AG08396 (cell line): ENCODE measurements around the gene UNKL.

Experiments used
- DNase-seq: peaks from one replicate; pipeline ENCODE4 v3.0.0; 2012; ENCODE audit warnings: low spot score, mixed read lengths

UNKL gene

DNA sequence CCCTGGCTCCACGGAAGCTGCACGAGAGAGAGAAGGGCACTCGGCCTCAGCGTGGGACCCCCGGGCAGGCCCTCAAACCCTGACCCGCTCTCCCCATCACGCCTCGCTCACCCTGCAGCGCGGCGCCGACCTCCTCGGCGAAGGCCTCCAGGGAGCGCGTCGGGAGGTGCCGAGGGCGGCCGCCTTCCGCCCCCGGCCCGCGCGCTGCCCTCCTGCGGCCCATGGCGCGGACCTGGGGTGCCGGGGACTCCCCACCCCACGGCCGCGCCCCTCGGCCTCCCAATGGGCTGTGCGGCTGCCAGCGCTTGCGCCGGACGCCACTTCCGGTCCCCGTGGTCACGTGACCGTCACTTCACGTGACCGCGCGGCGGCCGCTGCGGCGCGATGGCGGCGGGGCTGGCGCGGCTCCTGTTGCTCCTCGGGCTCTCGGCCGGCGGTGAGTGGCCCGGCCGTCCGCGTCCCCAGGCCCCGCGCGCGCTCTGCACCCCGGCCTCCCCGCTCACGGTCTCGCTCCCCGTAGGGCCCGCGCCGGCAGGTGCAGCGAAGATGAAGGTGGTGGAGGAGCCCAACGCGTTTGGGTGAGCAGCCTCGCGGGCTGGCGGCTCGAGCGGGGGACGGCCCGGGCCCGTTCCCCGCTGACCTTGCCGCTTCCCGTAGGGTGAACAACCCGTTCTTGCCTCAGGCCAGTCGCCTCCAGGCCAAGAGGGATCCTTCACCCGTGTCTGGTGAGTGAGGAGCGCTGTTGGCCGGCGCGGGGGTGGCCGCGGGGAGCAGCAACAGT, 62.7 kb downstream of the UNKL start, which contains the start of the genes GNPTG and TSR3:
Gene GNPTG, plus strand, starts transcription at position 350 of the 781 bp plus-strand sequence. Its CDS starts 35 bp downstream, at position 385.
Gene TSR3, minus strand, starts transcription at position 297 of the 781 bp plus-strand sequence. Its CDS starts 74 bp downstream, at position 223.
- DNase-seq: peak; percentile 94

DNA sequence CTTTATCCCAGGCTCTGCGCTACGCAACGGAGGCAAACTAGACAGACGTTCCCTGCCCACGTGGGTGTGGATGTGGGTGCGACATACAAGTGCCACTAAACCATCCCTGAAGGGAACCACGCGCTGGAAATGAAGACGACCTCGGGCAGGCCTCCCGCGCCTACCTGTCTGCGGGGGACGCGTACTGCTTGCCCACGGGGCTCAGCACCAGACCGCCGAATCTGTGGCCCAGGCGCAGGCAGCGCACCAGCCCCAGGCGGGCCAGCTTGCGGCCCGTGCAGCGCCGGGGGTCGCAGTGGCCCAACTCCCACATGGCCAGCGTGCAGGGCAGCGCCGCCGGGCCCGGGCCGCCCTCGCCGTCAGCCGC, 63.3 kb downstream of the UNKL start:
- no peak for DNase-seq

DNA sequence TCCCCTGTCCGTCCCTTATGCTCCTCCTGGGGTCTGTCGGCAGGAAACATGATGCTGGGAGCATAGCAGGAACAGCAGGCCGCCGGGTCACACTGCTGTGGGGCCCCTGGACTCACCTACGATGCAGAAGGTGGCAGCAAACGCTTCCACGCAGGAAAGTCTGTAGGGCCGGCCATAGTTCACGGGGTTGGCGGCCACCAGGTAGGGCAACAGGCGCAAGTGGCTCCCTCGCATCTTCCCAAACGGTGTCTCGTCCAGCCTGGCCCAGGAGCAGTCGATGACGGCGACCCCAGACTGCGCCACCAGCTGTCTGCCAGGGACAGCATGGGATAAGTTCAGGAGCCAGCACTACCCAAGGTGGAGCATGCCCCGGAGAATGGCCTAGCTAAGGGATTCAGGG, 63.8 kb downstream of the UNKL start:
- no peak for DNase-seq

GRCh38 chr16:1349951-1350350, 64.6 kb downstream of the UNKL start:
- no peak for DNase-seq

GRCh38 chr16:1349351-1349750, 65.2 kb downstream of the UNKL start:
- DNase-seq: no peak

DNA sequence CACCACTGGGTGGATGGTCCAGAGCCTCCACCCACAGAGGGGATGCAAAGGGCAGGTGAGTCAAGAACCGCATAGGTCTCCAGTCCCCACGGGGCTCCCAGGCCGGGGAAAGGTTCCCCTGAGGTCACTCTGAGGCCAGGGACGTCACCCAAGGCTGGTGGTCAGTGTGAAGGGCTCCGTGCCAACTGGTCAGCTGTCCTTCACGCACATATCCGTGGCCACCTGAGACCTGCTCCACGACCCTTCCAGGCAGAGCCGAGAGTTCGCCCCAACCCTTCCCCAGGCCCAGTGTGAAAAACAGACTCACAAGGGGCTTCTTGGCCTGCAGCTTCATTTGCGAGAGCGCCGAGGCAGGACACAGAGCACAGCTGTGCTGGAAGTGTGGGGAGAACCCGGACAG, 65.6 kb downstream of the UNKL start:
- no peak for DNase-seq

DNA sequence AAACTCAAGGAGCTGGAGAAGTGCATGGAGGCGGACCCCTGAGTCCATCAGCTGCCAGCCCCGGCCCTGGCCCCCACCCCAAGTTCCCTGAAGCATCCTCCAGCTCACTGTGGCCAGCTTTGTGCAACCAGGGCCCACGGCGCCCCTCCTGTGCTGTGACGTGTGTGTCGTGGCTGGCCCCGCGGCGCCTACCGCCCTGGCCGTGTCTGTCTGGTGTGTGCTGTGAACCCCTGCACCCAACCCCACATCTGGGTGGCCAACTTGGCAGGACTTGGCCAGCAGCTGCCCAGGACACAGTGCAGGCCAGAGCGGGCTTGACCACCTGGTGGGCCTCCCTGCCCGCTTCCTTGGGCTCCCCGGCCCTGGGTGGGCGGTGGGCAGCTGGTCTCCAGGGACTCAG, 66.1 kb downstream of the UNKL start:
- DNase-seq: no peak

- DNase-seq: no peak
Measured at GRCh38 chr16:1347962-1348361, 66.5 kb downstream of the UNKL start.

DNA sequence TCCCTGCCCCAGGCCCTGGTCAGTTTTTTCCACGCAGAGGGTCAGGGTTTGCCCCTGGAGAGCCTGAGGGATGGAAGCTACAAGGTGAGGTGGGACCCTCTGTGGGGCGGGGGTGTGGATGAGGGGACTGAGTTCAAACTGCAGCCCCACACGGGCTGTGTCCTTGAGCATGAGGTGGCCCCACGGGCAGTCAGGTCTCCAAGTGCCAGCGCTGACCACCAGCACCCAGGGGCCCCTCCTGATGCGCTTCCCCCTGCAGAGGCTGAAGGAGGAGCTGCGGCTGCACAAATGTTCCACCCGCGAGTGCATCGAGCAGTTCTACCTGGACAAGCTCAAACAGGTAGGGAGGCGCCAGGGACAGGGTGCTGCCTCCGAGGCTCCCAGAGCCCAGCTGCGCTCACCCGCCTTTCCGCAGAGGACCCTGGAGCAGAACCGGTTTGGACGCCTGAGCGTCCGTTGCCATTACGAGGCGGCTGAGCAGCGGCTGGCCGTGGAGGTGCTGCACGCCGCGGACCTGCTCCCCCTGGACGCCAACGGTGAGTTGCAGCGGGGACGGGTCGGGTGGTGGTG, 67.1 kb downstream of the UNKL start:
- DNase-seq: no peak

DNA sequence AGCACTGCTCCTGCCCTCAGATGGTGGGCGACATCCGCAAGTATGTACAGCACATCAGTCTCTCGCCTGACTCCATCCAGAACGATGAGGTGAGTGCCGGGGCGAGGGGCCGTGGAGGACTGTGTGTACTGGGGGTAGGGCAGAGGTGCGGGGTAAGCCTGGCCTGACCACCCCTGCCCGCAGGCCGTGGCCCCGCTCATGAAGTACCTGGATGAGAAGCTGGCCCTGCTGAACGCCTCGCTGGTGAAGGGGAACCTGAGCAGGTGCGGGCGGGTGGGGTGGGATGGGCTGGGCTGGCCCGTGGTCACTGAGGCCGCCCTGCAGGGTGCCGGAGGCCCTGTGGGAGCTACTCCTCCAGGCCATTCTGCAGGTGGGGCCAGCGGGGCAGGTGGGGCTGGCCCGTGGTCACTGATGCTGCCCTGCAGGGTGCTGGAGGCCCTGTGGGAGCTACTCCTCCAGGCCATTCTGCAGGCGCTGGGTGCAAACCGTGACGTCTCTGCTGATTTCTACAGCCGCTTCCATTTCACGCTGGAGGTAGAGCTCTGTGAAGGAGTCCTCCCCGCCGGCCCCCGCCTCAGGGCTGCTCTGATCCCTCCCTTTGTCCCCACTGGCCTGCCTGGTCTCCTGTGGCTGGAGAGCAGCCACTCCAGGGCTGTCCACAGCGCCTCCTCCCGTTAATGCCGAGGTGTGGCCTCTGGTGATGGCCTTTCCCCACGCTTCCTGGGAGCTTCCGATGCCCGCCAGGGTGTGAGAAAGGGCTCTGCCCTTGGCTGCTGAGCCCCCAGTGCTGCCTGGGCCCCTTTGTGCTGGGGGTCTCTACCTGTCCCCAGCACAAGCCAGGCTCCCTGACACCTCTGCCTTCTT, 67.8 kb downstream of the UNKL start:
- DNase-seq: no peak

DNA sequence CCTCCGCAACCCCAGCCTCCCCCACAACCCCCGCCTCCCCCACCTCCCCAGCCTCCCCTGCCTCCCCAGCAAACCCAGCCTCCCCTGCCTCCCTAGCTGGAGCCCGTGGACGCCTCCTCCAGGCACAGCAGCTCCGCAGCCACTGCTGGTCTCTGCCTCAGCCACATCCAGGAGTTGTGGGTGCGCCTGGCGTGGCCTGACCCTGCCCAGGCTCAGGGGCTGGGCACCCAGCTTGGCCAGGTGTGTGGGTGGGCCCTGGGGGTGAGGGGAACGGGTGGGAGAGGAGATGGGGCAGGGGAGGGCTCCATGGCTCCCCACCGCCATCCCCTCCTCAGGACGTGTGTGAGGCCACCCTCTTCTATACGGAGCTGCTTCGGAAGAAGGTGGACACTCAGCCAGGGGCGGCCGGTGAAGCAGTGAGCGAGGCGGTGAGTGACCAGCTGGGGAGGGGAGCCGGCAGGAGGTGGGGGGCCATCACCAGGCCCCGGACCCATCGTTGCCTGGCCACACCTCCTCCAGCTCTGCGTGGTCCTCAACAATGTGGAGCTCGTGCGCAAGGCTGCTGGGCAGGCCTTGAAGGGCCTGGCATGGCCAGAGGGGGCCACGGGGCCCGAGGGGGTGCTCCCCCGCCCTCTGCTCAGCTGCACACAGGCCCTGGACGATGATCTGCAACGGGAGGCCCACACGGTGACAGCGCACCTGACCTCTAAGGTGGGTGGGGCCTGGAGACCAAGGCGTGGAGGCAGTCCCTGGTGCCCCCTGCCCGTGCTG, 68.7 kb downstream of the UNKL start:
- DNase-seq: no peak

- no peak for DNase-seq
Measured at GRCh38 chr16:1345087-1345486, 69.4 kb downstream of the UNKL start.

- no peak for DNase-seq
Measured at GRCh38 chr16:1344499-1344898, 70.0 kb downstream of the UNKL start.

DNA sequence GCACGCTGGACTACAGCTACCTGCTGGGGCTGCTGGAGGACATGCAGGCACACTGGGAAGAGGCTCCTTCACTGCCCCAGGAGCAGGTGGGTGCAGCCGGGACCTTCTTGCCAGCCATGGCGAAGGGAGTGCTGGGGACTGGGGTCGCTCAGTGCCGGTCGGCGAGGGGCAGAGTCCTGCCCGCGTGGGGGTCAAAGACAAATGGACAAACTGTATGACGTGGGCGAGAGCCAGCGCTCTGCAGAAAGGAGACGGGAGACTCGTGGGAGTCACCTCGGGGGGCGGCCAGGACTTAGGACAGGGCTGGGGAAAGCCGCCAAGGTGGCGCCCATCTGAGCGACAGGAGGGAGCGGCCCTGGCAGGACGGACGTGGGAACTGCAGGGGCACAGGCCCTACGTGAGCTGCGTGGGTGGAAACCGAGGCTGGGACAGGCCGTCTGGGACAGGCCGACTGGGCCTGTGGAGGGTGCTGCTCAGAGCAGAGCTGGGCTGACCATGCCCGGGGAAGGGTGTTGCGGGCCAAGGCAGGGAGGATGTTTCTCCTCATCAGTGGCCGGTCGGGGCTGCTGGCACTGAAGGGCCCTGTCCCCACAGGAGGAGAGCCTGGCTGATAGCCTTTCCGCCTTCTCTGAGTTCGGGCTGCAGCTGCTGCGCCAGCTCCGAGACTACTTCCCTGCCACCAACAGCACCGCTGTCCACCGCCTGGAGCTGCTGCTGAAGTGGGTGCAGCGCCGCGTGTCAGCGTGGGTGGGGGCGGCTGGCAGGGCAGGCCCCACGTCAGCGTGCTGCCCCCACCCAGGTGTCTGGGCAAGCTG, 70.9 kb downstream of the UNKL start:
- no peak for DNase-seq

DNA sequence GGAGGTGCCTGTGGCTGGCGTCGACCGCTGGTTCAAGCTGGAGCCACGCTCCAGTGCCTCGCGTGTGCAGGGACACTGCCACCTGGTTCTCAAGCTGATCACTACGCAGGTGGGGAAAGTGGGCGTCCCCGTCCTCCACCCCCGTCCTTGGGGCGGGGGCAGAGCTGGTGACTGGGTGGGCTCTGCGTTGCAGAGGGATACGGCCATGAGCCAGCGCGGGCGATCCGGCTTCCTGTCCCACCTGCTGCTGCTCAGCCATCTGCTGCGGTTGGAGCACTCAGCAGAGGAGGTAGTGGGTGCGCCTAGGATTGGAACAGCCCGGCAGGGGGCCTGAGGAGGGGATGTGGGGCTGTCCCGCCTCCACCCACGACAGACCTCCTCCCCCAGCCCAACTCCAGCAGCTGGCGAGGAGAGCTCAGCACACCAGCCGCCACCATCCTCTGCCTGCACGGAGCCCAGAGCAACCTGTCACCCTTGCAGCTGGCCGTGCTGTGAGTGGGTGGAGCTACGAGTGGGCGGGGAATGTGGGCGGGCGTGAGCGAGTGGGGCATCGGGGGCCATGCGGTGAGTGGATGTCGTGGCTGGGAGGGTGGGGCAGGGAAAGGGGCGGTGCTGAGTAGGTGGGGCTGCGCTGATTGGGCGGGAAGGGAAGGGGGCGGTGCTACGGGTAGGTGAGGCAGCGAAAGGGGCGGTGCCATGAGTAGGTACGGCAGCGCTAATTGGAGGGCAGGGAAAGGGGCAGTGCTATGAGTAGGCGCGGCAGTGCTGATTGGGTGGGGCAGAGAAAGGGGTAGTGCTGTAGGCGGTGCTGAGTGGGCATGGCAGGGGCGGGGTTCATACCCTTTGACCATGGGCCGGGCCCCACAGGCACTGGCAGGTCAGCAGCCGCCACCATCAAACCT, 71.7 kb downstream of the UNKL start:
- peak; percentile 95 for DNase-seq

- no peak for DNase-seq
Measured at GRCh38 chr16:1341495-1342420, 72.7 kb downstream of the UNKL start.

- no peak for DNase-seq
Measured at GRCh38 chr16:1340730-1341494, 73.6 kb downstream of the UNKL start.
